Right lobe of liver (tissue), 6 donors: ENCODE data around the gene ZMIZ1. TPM values are rescaled to one million over a fixed set of nuclear protein-coding genes. Genes with fewer than 3 reads are reported as not detected.

Source experiments
- ATAC-seq, 4 donors: fragments of 200-7000 bp; cut with Tn5 transposase; one replicate each; pipeline ENCODE4 v1.9.1; 2020; ENCODE audit warnings: mild to moderate bottlenecking in 4 of 4, moderate library complexity in 4 of 4
- DNase-seq, 3 donors: peaks; one replicate each; pipeline ENCODE4 v3.0.0-alpha.2; 2020
- H3K27ac ChIP-seq, 3 donors: fragments of 200-600 bp; one replicate each; pipeline ENCODE4 v1.8.0; 2022
- H3K27me3 ChIP-seq, 2 donors: fragments of 200-600 bp; one replicate each; pipeline ENCODE4 v1.8.0; 2022
- H3K36me3 ChIP-seq, 4 donors: fragments of 200-600 bp; sonication (generic) in 1 of 4; one replicate each; pipeline versions ENCODE4 v1.5.1 to v1.8.0; 2017 to 2022; ENCODE audit warnings: control low read depth in 1 of 4
- H3K4me1 ChIP-seq, 4 donors: fragments of 200-600 bp; sonication (generic) in 1 of 4; one replicate each; pipeline versions ENCODE4 v1.5.1 to v1.8.0; 2017 to 2022; ENCODE audit warnings: control low read depth in 1 of 4
- H3K4me3 ChIP-seq, 3 donors: fragments of 200-600 bp; one replicate each; pipeline ENCODE4 v1.8.0; 2022
- H3K9me3 ChIP-seq, 4 donors: fragments of 200-600 bp; sonication (generic) in 1 of 4; one replicate each; pipeline versions ENCODE4 v1.5.1 to v1.8.0; 2017 to 2022; ENCODE audit warnings: control low read depth in 1 of 4
- CTCF ChIP-seq, 4 donors: fragments of 200-600 bp in 3 of 4; fragments of 450-650 bp in 1 of 4; IDR thresholded peaks; one replicate each; pipeline versions ENCODE4 v1.5.1 to v1.8.0; 2016 to 2022; ENCODE audit warnings: antibody characterized with exemption in 4 of 4, mild to moderate bottlenecking in 2 of 4
- POLR2A ChIP-seq: fragments of 450-650 bp; IDR thresholded peaks from one replicate; pipeline ENCODE4 v1.6.1; 2017; ENCODE audit warnings: antibody characterized with exemption, mild to moderate bottlenecking
- WGBS: methylation state at CpG from one replicate; pipeline ENCODE4 v1.1.6; 2018; ENCODE audit warnings: low coverage, low lambda C conversion rate; ENCODE audit not compliant: insufficient coverage; ENCODE audit errors: missing lambda C conversion rate; 5-methylcytosine and 5-hydroxymethylcytosine counted together
- intact Hi-C, 2 donors: fragments of 100-400 bp; cut with DNase I; formaldehyde crosslinking; loops; one replicate each; pipeline versions ENCODE4 v1.11.2 to v1.14.1; 2022
- total RNA-seq, 6 experiments: library from RNA; depleted of rRNA in 2 of 6; stranded (reverse); fragments of >200 nt in 2 of 6; fragmentation: NEBNext Ultra II Directional in 3 of 6; extraction: Animal tissue kit (Norgen Biotek cat#: 25700) in 3 of 6; gene quantifications; one replicate each; pipeline versions ENCODE4 v1.1.0 to v1.2.4, GENCODE V29; 2016 to 2023
- donor health status: DM: no; HTN: yes; CAD: no.
- donor health status: DM: no; HTN: no; CAD: no.
- donor health status: DM: no; HTN: no; CAD: no.
- donor health status: DM: no; HTN: yes; CAD: no.
- donor health status: DM: no; HTN: yes; CAD: no.

ZMIZ1 gene
- total RNA-seq, 6 experiments from 2014 or later = 9.9 to 22.8 (median 12.3) TPM

- no peak for DNase-seq
- TF ChIP-seq CTCF (IDR thresholded peaks at IDR 0.05) = no peak
- no peak overlapping the region for H3K27ac ChIP-seq
- H3K4me1 ChIP-seq = no peaks in the 10 kb centered on the region
- peaks cover 3 to 13% (median 6%) of the 10 kb centered on the region in 4 donors for H3K36me3 ChIP-seq
- WGBS = no CpG with 5 or more reads among the region's 14 CpGs
- H3K4me3 ChIP-seq = no peak overlapping the region
- intact Hi-C loops = no loop called here
- no peaks in the 10 kb centered on the region for H3K27me3 ChIP-seq
- H3K9me3 ChIP-seq = no peaks in the 10 kb centered on the region
- no peak for ATAC-seq
Measured at GRCh38 chr10:79292026-79292766, 223.4 kb downstream of the ZMIZ1 start.

- DNase-seq (peak in 1 of 3 donors; percentile 54), ATAC-seq (peak; percentile 46 to 66 (median 54))
- peaks cover 3 to 22% (median 11%) of the 10 kb centered on the region in 4 donors for H3K36me3 ChIP-seq
- H3K4me3 ChIP-seq = no peak overlapping the region
- intact Hi-C loops = no loop called here
- 70% methylated on average over 15 of the region's 24 CpGs for WGBS
- no peaks in the 10 kb centered on the region for H3K4me1 ChIP-seq
- TF ChIP-seq POLR2A = no peak
- TF ChIP-seq CTCF (IDR thresholded peaks at IDR 0.05) = peak; percentile 24 to 44 (median 38)
- no peaks in the 10 kb centered on the region for H3K9me3 ChIP-seq
- no peaks in the 10 kb centered on the region for H3K27me3 ChIP-seq
- H3K27ac ChIP-seq = peak overlapping the region in 2 of 3 donors; percentile 54 to 59
Measured at GRCh38 chr10:79292891-79293746, 224.4 kb downstream of the ZMIZ1 start.

GRCh38 chr10:79293841-79294581 lies 225.2 kb downstream of the ZMIZ1 start:
- H3K36me3 ChIP-seq = peaks cover 6 to 31% (median 17%) of the 10 kb centered on the region in 4 donors

More at GRCh38 chr10:79293841-79294581, 225.2 kb downstream of the ZMIZ1 start:
- 78% methylated on average over 7 of the region's 11 CpGs for WGBS
- Histone ChIP-seq H3K4me1 (no peaks in the 10 kb centered on the region), H3K9me3 (no peaks in the 10 kb centered on the region), H3K27ac (peak overlapping the region in 2 of 3 donors; percentile 59 to 60), H3K4me3 (no peak overlapping the region), H3K27me3 (no peaks in the 10 kb centered on the region)
- TF ChIP-seq CTCF (IDR thresholded peaks at IDR 0.05) (no peak), POLR2A (no peak)
- intact Hi-C loops = no loop called here
- peak; percentile 29 to 60 (median 37) for ATAC-seq
- peak in 1 of 3 donors; percentile 74 for DNase-seq
